ENCODE data around the gene RASA3.

DNA sequence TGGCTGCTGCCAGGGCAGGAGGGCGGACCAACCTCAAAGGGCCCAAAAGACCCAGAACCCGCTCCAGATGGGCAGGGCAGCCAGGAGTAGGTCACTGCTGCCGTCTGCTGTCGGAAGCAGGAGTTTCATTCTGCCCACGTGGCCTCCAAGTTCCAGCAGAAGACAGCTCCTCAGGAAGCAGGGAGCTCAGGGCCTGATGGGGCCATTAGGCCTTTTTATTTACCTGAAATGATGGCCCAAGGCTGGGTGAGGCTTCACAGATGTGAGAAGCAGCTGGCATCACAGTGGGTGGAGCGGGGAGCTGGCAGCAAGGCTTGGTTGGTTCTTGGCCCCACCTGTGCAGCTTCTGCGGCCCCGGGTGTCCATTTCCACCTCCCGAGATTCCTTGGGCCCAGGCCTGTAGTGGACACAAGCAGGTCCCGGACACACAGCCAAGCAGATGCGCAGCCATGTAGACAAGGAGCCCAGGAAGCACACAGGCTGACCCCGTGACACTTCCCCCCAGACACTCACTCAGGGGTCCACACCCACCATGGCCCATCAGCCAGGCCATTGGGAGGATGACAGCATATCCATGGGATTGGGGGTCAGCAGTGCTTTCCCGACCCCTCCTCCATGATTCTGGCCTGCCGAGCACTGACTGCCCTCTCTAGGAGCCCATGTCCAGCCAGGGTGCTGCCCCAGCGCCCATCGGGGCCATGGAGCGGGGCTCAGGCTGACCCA, 185.0 kb downstream of the RASA3 start:
- TF ChIP-seq GATA2 (IDR thresholded peaks at IDR 0.05; ENCODE audit: low read depth, low read length) (no peak), GATA3 (IDR thresholded peaks at IDR 0.05; ENCODE audit: low read depth, low read length) (no peak)
